Activated naive CD4-positive, alpha-beta T cell treated with anti-CD3 and anti-CD28 coated beads for 36 hours (primary cell): ENCODE measurements around the gene JARID2. TPM values are rescaled to one million over a fixed set of nuclear protein-coding genes. Genes with fewer than 3 reads are reported as not detected.

Experiments
- CTCF ChIA-PET: fragments of 350-600 bp; sonication (Branson Sonifier 250); formaldehyde crosslinking; loops from one replicate; lab custom pipeline; 2021; ENCODE audit warnings: antibody characterized with exemption; lab: Charles Lee
- DNase-seq: peaks from one replicate; pipeline ENCODE4 v3.0.0-alpha.2; 2020
- H3K27ac Mint-ChIP-seq: one replicate; pipeline ENCODE4 v1.8.0; 2021; ENCODE audit warnings: mild to moderate bottlenecking, mixed read lengths
- H3K27me3 Mint-ChIP-seq: one replicate; pipeline ENCODE4 v1.8.0; 2021; ENCODE audit warnings: low read depth, mixed read lengths
- H3K36me3 Mint-ChIP-seq: one replicate; pipeline ENCODE4 v1.8.0; 2021; ENCODE audit warnings: low read depth, mixed read lengths
- H3K4me1 Mint-ChIP-seq: one replicate; pipeline ENCODE4 v1.8.0; 2021; ENCODE audit warnings: low read depth, mixed read lengths
- H3K4me3 Mint-ChIP-seq: one replicate; pipeline ENCODE4 v1.8.0; 2021; ENCODE audit warnings: mild to moderate bottlenecking, moderate library complexity, mixed read lengths
- H3K9me3 Mint-ChIP-seq: one replicate; pipeline ENCODE4 v1.8.0; 2021; ENCODE audit warnings: mixed read lengths
- intact Hi-C: fragments of 100-400 bp; cut with micrococcal nuclease; formaldehyde crosslinking; loops from one replicate; pipeline ENCODE4 v1.15.1; 2023
- total RNA-seq, 2 experiments: library from RNA; stranded (reverse); gene quantifications; one replicate each; pipeline ENCODE4 v1.2.3, GENCODE V29; 2021

Gene JARID2
- total RNA-seq, 2 experiments from 2014 or later: 26.6 to 27.7 TPM

DNA sequence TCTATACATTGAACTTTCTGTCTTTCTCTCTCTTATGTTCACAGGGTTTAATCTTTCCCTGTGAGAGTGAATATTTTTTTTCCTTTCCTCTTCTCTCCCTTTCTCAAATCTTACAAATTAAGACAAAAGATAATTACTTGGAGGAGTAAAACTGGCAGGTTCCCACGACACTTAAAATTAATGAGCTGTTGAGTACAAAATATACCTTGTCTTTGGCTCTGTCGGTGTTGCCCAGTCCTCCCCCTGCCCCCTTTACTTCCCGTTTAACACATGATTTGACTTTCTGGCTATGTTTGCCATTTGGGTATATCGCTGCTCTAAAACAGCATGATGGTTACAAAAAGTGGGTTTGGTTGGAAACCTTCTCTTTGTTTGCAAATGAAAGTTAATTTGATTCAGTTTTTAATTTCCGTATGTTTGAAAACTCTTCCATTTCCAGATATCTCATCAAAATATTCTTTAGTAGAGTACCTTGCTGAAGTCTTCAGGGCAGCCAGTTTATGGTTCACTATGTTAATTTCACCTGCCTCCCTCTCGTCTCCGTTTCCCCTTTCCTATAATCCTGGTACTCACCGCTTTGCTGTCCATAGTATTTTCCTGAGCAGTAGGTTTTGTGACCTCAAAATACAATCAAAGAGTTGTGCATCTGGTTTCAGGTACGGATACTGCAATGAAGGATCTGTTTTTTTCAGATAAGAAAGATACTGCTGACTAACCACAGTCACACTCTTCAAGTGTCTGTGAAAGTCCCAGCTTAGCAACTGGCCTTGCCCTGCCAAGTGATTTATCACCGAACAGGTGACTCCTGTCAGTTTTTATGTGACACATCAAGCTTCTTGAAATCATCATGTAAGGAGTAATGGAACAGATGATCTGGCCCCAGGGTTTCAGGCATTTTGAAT lies 235.8 kb downstream of the JARID2 start:
- H3K27ac Mint-ChIP-seq: peak overlapping the region; percentile 22
- peaks cover 51% of the 10 kb centered on the region for H3K4me1 Mint-ChIP-seq
- CTCF ChIA-PET: interaction anchor here (0.6 to 1.2 kb wide), 3 partner anchors 9 to 287 kb away, joined by 3 to 4 read pairs (median 3); no protein-coding TSS in a partner anchor
- no peak overlapping the region for H3K4me3 Mint-ChIP-seq
- peak; percentile 69 for DNase-seq
- H3K36me3 Mint-ChIP-seq: peaks cover 3% of the 10 kb centered on the region
- H3K9me3 Mint-ChIP-seq: no peaks in the 10 kb centered on the region
- no peaks in the 10 kb centered on the region for H3K27me3 Mint-ChIP-seq
- intact Hi-C loops: loop anchor here (2.0 to 10.0 kb wide), 3 partner anchors 229 to 847 kb away; no protein-coding TSS in a partner anchor

DNA sequence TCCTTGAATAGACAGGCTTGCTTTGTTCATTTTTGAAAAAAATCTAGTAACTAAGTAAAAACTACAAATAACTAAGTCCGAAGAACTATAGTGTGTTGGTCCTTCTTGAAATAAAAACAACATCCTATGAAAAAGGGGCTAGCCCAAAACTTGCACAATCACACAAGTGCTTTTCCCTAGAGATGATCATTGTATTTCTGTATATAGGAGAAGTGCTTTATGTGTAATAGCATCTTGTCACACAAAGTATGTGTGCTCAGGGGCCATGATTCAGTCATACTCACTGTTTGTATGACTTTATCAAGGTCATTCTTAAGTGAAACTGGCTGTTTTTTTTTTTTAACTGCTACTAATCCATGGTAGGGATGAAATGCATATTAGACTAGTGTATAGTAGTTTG lies 237.2 kb downstream of the JARID2 start:
- H3K27ac Mint-ChIP-seq: no peak overlapping the region
- CTCF ChIA-PET: no interaction called here
- DNase-seq: no peak
- no peaks in the 10 kb centered on the region for H3K27me3 Mint-ChIP-seq
- intact Hi-C loops: loop anchor here (2.0 to 10.0 kb wide), 3 partner anchors 230 to 848 kb away; no protein-coding TSS in a partner anchor
- H3K4me3 Mint-ChIP-seq: no peak overlapping the region
- H3K9me3 Mint-ChIP-seq: no peaks in the 10 kb centered on the region
- H3K36me3 Mint-ChIP-seq: peaks cover 8% of the 10 kb centered on the region
- peaks cover 40% of the 10 kb centered on the region for H3K4me1 Mint-ChIP-seq

DNA sequence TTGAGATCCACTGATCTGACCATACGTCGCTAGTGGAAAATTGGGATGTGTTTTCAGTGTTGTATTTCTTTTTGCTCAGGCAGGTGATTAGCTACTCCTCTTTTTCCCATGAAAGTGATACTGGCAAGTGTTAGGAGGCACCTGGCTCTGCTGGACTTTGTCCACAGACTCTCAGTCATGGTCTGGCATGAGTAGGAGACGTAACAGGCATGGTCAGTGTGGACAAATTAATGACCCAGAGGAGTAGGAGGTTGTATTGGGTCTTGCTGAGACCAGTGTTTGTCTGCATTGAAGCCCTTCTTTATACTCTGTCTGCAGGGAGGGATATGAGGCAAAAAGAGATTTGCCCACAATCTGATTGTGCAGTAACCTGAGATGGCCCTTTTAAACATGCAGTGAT lies 238.3 kb downstream of the JARID2 start:
- Mint-ChIP-seq H3K27ac (no peak overlapping the region), H3K9me3 (no peaks in the 10 kb centered on the region), H3K4me1 (peaks cover 34% of the 10 kb centered on the region), H3K4me3 (no peak overlapping the region), H3K27me3 (no peaks in the 10 kb centered on the region), H3K36me3 (peaks cover 9% of the 10 kb centered on the region)
- DNase-seq: no peak
- intact Hi-C loops: loop anchor here (10.0 kb wide), 1 partner anchor 849 kb away; no protein-coding TSS in a partner anchor
- CTCF ChIA-PET: no interaction called here

DNA sequence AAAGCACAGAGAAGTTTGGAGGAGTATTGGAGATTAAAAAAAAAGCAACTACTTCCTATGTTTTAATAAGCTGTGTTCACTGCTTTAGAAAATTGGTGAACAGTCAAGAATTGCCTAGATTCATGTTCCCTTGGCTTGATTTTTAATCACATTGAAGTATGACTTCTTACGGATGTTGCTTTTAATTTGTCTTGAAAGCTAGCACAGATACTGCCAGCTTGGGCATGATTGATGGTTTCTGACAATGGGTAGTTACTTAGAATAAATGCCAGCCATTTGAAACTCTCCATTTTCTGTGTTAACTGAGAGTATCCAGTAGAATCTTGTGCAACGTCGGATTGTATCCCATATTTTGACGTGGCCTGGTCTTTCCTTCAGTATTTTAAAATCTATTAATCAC lies 239.0 kb downstream of the JARID2 start:
- intact Hi-C loops: loop anchor here (10.0 kb wide), 1 partner anchor 850 kb away; no protein-coding TSS in a partner anchor
- peaks cover 36% of the 10 kb centered on the region for H3K4me1 Mint-ChIP-seq
- no peaks in the 10 kb centered on the region for H3K27me3 Mint-ChIP-seq
- DNase-seq: no peak
- no peak overlapping the region for H3K27ac Mint-ChIP-seq
- CTCF ChIA-PET: no interaction called here
- H3K4me3 Mint-ChIP-seq: no peak overlapping the region
- peaks cover 10% of the 10 kb centered on the region for H3K36me3 Mint-ChIP-seq
- H3K9me3 Mint-ChIP-seq: no peaks in the 10 kb centered on the region

DNA sequence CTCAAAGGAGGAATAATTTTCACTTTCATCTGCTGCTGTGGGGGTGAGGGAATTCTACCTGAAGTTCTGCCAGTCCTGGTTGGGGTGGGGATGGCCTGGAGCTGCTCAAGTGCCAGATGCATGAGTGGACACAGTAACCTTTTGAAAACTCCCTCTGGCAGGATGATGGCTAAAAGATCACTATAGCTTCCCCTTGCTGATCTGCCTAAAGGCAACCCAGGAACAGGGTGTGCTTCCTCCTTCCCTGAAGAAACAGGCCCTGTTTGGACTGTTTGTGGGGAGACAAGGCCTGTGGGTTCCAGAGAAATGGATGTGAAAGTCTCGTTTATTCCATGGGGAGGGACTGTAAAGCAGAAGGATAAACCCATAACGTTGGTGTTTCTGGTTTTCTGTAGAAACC lies 240.1 kb downstream of the JARID2 start:
- Mint-ChIP-seq H3K27ac (peak overlapping the region; percentile 46), H3K4me1 (peaks cover 36% of the 10 kb centered on the region), H3K9me3 (no peaks in the 10 kb centered on the region), H3K4me3 (no peak overlapping the region), H3K36me3 (peaks cover 12% of the 10 kb centered on the region), H3K27me3 (no peaks in the 10 kb centered on the region)
- no peak for DNase-seq
- intact Hi-C loops: loop anchor here (10.0 kb wide), 1 partner anchor 851 kb away; no protein-coding TSS in a partner anchor
- CTCF ChIA-PET: no interaction called here

DNA sequence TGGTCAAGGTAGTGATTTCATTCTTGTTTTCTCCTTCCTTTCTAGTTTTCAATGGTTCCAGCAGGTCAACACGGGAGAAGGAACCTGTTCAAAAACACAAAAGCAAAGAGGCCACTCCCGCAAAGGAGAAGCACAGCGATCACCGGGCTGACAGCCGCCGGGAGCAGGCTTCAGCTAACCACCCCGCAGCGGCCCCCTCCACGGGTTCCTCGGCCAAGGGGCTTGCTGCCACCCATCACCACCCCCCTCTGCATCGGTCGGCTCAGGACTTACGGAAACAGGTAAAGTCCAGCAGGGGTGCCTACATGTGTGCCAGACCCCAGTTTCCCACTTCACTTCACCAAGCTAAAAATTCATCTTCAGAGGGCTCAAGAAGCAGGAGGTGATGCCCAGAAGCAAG lies 241.4 kb downstream of the JARID2 start:
- CTCF ChIA-PET: no interaction called here
- no peaks in the 10 kb centered on the region for H3K9me3 Mint-ChIP-seq
- no peaks in the 10 kb centered on the region for H3K27me3 Mint-ChIP-seq
- H3K4me3 Mint-ChIP-seq: no peak overlapping the region
- DNase-seq: no peak
- H3K27ac Mint-ChIP-seq: no peak overlapping the region
- intact Hi-C loops: loop anchor here (10.0 kb wide), 1 partner anchor 852 kb away; no protein-coding TSS in a partner anchor
- H3K36me3 Mint-ChIP-seq: peaks cover 17% of the 10 kb centered on the region
- peaks cover 38% of the 10 kb centered on the region for H3K4me1 Mint-ChIP-seq

DNA sequence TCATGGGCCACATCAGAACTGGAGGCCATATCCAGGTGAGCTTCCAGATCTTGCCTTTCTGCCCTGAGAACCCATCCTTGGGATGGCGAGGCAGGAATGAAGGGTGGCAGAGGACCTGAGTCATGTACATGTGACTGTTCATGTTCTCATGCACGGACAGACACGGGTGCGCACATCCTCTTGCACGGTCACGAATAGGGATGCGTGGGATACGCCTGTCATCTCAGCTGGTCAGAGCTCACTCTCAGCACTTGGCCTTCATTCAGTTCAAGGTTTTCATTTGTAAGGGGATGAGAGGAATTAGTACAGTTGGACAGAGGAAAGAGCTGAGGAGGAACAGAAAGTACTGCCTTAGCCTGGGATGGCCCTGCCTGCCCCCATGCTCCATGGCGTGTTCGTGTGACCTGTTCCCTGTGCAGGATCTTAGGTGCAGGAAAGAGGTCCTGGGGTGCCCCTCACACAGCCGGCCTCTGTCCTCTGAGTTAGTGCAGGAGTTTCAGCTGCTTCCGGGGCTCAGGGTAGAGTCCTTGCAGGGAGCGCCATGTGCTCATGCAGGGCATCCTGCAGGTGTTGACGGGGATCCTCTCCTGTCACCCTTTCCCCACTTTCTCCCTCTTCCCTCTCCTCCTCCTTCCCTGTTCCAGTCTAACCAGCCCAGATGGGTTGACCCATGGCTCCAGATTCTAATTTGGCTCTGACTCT lies 243.5 kb downstream of the JARID2 start:
- no peaks in the 10 kb centered on the region for H3K27me3 Mint-ChIP-seq
- peaks cover 17% of the 10 kb centered on the region for H3K36me3 Mint-ChIP-seq
- peaks cover 36% of the 10 kb centered on the region for H3K4me1 Mint-ChIP-seq
- H3K4me3 Mint-ChIP-seq: no peak overlapping the region
- CTCF ChIA-PET: interaction anchor here (1.3 kb wide), 1 partner anchor 14 kb away, joined by 4 read pairs; no protein-coding TSS in a partner anchor
- no peak for DNase-seq
- H3K27ac Mint-ChIP-seq: peak overlapping the region; percentile 56
- no peaks in the 10 kb centered on the region for H3K9me3 Mint-ChIP-seq
- intact Hi-C loops: loop anchor here (10.0 kb wide), 1 partner anchor 855 kb away; no protein-coding TSS in a partner anchor

DNA sequence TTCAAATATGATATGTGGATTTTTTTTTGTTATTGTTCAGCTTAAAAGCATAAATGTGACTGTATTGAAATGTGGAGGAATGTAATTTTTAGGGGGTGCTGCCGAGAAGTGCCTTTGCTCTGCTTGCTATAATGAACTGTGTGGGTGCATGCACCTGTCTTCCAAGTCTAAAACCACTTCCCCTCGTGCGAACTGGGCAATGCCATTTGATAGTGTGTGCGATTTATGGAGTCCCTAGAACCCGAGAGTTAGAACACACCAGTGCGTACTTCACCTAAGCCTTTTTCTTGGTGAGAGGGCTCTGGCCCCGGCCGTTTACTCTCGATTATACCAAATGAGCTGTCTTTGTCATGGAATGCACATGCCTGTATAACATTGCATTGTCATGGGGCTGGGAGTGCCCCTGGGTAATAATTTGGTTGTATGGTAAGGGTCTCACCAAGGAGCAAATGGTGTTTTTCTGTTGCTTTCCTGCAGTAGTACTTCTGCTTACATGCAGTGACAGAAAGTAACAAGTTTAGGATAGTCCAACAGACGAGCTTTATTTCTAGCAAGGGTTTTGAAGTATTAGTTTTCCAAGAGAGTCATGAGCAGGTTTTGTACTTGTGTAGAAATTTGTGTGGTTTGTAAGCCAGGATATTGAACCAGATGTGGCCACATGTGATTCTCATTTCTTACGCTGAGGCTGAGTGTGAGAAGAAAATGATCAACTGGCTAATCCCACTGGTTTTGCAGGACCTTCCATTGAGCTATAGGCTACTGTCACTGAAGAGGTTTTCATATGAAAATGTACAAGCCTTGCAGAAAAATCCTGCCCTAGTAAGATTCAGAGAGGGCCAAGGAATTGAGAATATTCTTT lies 244.6 kb downstream of the JARID2 start:
- no peak for DNase-seq
- Mint-ChIP-seq H3K9me3 (no peaks in the 10 kb centered on the region), H3K4me1 (peaks cover 36% of the 10 kb centered on the region), H3K27ac (no peak overlapping the region), H3K36me3 (peaks cover 20% of the 10 kb centered on the region), H3K27me3 (no peaks in the 10 kb centered on the region), H3K4me3 (no peak overlapping the region)
- CTCF ChIA-PET: interaction anchor here (1.0 to 1.3 kb wide), 4 partner anchors 9 to 146 kb away, joined by 3 to 5 read pairs (median 4); no protein-coding TSS in a partner anchor
- intact Hi-C loops: loop anchor here (1.0 to 5.0 kb wide), 6 partner anchors 50 to 1278 kb away; no protein-coding TSS in a partner anchor

DNA sequence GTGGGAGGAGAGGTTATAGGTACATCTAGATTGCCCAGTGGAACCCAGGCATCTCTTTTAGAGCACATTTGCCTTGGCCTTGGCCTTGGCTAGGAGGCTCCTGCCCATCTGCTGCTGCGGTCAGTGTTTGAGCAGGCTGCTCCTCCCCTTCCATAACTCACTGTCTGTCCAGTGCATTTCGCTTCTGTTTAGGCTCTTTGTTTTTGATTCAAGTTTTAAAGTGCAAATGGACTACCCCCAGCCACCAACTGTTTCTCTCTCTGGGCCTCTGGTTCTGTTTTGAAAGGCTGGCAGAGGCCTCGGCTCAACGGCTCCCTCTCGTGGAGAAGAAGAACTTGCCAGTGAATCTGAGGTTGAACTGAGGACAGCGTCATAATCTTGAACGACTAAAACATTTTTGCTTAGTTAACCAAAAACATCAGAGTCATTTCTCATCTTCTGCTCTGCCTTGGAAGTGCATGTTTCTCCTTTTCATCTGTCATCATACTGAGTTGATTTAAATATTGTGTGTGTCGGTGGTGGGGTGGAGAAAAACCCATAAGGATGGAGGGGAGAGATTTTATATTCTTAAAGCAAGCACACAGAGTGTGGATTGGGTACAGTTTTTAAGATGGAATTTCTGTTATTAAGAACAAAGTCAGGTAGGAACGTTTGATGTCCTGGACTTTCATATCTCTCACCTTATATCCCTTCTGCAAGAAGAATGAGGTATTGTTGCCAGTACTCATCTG lies 245.6 kb downstream of the JARID2 start:
- CTCF ChIA-PET: interaction anchor here (1.0 kb wide), 2 partner anchors 10 to 34 kb away, joined by 3 to 5 read pairs; no protein-coding TSS in a partner anchor
- peak; percentile 86 for DNase-seq
- Mint-ChIP-seq H3K27ac (peak overlapping the region; percentile 51), H3K9me3 (no peaks in the 10 kb centered on the region), H3K4me3 (no peak overlapping the region), H3K27me3 (no peaks in the 10 kb centered on the region), H3K4me1 (peaks cover 36% of the 10 kb centered on the region), H3K36me3 (peaks cover 27% of the 10 kb centered on the region)
- intact Hi-C loops: loop anchor here (1.0 to 5.0 kb wide), 6 partner anchors 51 to 1279 kb away; no protein-coding TSS in a partner anchor

DNA sequence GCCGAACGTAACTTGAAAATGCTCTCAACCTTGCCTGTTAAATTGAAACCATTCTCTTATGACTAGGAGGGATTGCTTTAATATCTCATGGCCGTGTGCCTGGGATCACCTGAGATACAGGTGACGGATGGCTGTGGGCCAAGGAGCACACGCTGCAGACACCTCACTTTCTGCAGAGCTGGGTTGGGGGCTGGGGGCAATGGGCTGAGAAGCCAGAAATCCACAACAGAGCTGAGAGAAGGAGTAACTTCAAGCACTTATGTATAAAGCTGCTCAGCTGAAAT lies 246.1 kb downstream of the JARID2 start:
- Mint-ChIP-seq H3K4me3 (no peak overlapping the region), H3K36me3 (peaks cover 25% of the 10 kb centered on the region), H3K4me1 (peaks cover 36% of the 10 kb centered on the region), H3K27ac (no peak overlapping the region), H3K27me3 (no peaks in the 10 kb centered on the region), H3K9me3 (no peaks in the 10 kb centered on the region)
- CTCF ChIA-PET: interaction anchor here (0.6 kb wide), 2 partner anchors 266 to 904 kb away, joined by 3 to 4 read pairs; no protein-coding TSS in a partner anchor
- intact Hi-C loops: loop anchor here (1.0 to 5.0 kb wide), 6 partner anchors 51 to 1280 kb away; no protein-coding TSS in a partner anchor
- DNase-seq: no peak
